ENCODE measurements around the gene RIOK2. TPM values are rescaled to one million over a fixed set of nuclear protein-coding genes. Genes with fewer than 3 reads are reported as not detected.

Gene RIOK2
- total RNA-seq, 1 donor: 29.7 TPM

DNA sequence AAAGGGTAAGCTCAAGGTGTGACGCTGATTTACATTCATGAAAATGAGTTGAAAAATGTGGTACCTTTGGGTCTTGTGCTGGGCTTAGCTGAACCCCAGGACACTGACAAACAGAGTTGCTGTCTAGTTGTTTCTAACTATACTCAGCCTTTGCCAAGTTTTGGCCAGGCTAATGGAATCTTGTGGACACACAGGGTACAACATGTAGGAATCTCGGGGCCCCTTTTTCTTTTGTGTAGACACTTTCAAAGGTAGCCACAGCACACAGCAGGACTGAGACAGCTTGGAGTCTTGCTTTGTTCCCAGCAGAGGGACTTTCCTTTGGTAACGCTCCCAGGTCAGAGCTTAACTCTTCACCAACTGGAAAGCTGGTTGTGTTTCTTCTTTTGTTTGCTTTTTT lies 48.4 kb downstream of the RIOK2 start:
- Histone ChIP-seq H4K20me1 (ENCODE audit: insufficient read depth, low read length) (no peaks in the 10 kb centered on the region), H2AFZ (ENCODE audit: low read length) (no peak overlapping the region), H3K27me3 (ENCODE audit: insufficient read depth, low read length) (peaks cover 11% of the 10 kb centered on the region), H3K4me1 (ENCODE audit: insufficient read depth, low read length) (peaks cover 3% of the 10 kb centered on the region), H3K27ac (ENCODE audit: low read depth, low read length) (no peak overlapping the region), H3K9me3 (ENCODE audit: low read depth, low read length) (no peaks in the 10 kb centered on the region), H3K79me2 (ENCODE audit: insufficient read depth, low read length) (no peaks in the 10 kb centered on the region), H3K4me3 (ENCODE audit: insufficient read depth, low read length) (no peak overlapping the region), H3K36me3 (ENCODE audit: insufficient read depth, low read length) (no peaks in the 10 kb centered on the region), H3K4me2 (ENCODE audit: insufficient read depth, low read length) (no peak overlapping the region)
- TF ChIP-seq, protein P1, sequence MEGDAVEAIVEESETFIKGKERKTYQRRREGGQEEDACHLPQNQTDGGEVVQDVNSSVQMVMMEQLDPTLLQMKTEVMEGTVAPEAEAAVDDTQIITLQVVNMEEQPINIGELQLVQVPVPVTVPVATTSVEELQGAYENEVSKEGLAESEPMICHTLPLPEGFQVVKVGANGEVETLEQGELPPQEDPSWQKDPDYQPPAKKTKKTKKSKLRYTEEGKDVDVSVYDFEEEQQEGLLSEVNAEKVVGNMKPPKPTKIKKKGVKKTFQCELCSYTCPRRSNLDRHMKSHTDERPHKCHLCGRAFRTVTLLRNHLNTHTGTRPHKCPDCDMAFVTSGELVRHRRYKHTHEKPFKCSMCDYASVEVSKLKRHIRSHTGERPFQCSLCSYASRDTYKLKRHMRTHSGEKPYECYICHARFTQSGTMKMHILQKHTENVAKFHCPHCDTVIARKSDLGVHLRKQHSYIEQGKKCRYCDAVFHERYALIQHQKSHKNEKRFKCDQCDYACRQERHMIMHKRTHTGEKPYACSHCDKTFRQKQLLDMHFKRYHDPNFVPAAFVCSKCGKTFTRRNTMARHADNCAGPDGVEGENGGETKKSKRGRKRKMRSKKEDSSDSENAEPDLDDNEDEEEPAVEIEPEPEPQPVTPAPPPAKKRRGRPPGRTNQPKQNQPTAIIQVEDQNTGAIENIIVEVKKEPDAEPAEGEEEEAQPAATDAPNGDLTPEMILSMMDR (IDR thresholded peaks at IDR 0.05; ENCODE audit: extremely low read depth, low read depth, low read length): no peak
- DNase-seq (ENCODE audit: insufficient read length, low spot score, missing footprints): no peak

DNA sequence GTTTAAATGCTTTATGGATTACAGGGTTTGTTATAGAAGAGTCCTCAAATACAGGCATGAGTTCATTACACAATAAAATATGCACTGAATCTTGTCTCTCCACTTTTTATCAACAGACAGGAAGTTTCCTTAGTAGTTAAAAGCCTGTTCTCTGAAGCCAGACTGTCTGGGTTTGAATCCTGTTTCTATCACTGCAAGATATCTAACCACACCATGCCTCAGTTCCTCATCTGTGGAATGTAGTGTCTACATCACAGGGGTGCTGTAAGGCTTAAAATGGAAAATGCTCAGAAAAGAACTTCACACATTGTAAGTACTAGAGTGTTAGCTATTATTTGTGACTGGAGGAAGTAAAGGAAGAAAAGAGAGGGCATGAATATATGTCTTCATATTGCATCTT lies 49.9 kb downstream of the RIOK2 start:
- no peak overlapping the region for H2AFZ ChIP-seq (ENCODE audit: low read length)
- H3K27me3 ChIP-seq (ENCODE audit: insufficient read depth, low read length): peaks cover 12% of the 10 kb centered on the region
- H3K36me3 ChIP-seq (ENCODE audit: insufficient read depth, low read length): no peaks in the 10 kb centered on the region
- peaks cover 3% of the 10 kb centered on the region for H3K4me1 ChIP-seq (ENCODE audit: insufficient read depth, low read length)
- no peak overlapping the region for H3K27ac ChIP-seq (ENCODE audit: low read depth, low read length)
- no peak for DNase-seq (ENCODE audit: insufficient read length, low spot score, missing footprints)
- no peaks in the 10 kb centered on the region for H3K9me3 ChIP-seq (ENCODE audit: low read depth, low read length)
- H3K4me3 ChIP-seq (ENCODE audit: insufficient read depth, low read length): no peak overlapping the region
- H3K79me2 ChIP-seq (ENCODE audit: insufficient read depth, low read length): no peaks in the 10 kb centered on the region
- no peaks in the 10 kb centered on the region for H4K20me1 ChIP-seq (ENCODE audit: insufficient read depth, low read length)
- H3K4me2 ChIP-seq (ENCODE audit: insufficient read depth, low read length): no peak overlapping the region
- TF ChIP-seq, protein P1 (IDR thresholded peaks at IDR 0.05; ENCODE audit: extremely low read depth, low read depth, low read length): no peak

DNA sequence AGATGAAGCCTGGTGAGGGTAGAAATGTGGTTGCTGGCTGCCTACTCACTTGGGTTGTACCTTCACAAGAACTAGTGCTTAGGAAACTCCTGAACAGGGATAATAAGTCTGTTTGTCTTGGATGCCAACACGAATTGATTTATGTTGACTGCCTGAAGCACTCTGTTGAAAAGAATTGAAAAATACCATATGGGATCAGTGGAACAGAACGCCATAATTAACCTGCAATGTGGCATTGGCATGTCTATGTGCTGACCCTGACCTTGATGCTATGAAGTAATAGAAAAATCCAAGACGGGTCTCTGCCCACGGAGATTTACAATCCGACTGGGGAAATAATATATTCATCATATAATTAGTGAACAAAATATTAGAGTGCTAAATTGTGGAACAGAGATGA lies 51.1 kb downstream of the RIOK2 start:
- H4K20me1 ChIP-seq (ENCODE audit: insufficient read depth, low read length): no peaks in the 10 kb centered on the region
- H3K36me3 ChIP-seq (ENCODE audit: insufficient read depth, low read length): no peaks in the 10 kb centered on the region
- no peak overlapping the region for H2AFZ ChIP-seq (ENCODE audit: low read length)
- H3K9me3 ChIP-seq (ENCODE audit: low read depth, low read length): no peaks in the 10 kb centered on the region
- no peaks in the 10 kb centered on the region for H3K79me2 ChIP-seq (ENCODE audit: insufficient read depth, low read length)
- DNase-seq (ENCODE audit: insufficient read length, low spot score, missing footprints): no peak
- H3K4me2 ChIP-seq (ENCODE audit: insufficient read depth, low read length): no peak overlapping the region
- H3K27me3 ChIP-seq (ENCODE audit: insufficient read depth, low read length): peaks cover 16% of the 10 kb centered on the region
- H3K27ac ChIP-seq (ENCODE audit: low read depth, low read length): no peak overlapping the region
- H3K4me1 ChIP-seq (ENCODE audit: insufficient read depth, low read length): peaks cover 3% of the 10 kb centered on the region
- TF ChIP-seq, protein P1 (IDR thresholded peaks at IDR 0.05; ENCODE audit: extremely low read depth, low read depth, low read length): no peak
- no peak overlapping the region for H3K4me3 ChIP-seq (ENCODE audit: insufficient read depth, low read length)

DNA sequence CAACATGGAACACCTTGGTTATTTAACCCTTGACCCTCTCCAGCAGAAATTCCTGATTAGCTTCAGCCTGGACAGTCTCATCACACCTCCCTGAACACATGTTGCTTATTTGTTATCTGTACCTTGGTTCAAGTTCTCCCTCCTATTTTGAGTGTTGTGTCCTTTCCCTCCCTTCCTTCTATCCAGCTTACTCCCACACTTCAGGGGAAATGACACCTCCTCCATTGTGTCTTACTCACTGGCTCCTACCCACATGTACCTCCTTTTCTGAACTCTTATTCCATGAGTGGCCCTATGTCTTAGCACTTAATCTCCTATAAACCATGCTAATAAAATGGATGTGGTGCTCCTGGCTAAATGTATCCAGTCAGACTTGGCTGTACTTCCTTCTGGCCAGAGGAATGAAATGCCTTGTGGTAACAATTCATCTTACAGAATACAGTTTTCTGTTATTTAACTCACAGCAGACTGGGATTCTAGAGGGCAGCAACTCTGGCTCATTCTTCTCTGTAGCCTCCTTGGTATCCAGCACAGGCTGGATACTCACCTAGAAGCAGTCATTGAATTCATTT lies 51.8 kb downstream of the RIOK2 start:
- Histone ChIP-seq H2AFZ (ENCODE audit: low read length) (no peak overlapping the region), H3K27ac (ENCODE audit: low read depth, low read length) (no peak overlapping the region), H3K27me3 (ENCODE audit: insufficient read depth, low read length) (peaks cover 16% of the 10 kb centered on the region), H3K9me3 (ENCODE audit: low read depth, low read length) (no peaks in the 10 kb centered on the region), H3K4me1 (ENCODE audit: insufficient read depth, low read length) (peaks cover 3% of the 10 kb centered on the region), H4K20me1 (ENCODE audit: insufficient read depth, low read length) (no peaks in the 10 kb centered on the region), H3K36me3 (ENCODE audit: insufficient read depth, low read length) (no peaks in the 10 kb centered on the region), H3K4me3 (ENCODE audit: insufficient read depth, low read length) (no peak overlapping the region), H3K79me2 (ENCODE audit: insufficient read depth, low read length) (no peaks in the 10 kb centered on the region), H3K4me2 (ENCODE audit: insufficient read depth, low read length) (no peak overlapping the region)
- TF ChIP-seq, protein P1 (IDR thresholded peaks at IDR 0.05; ENCODE audit: extremely low read depth, low read depth, low read length): no peak
- DNase-seq (ENCODE audit: insufficient read length, low spot score, missing footprints): peak; percentile 46

All from osteoblast (primary cell).